Measurements from ENCODE around the gene MORN5.

MORN5 gene

DNA sequence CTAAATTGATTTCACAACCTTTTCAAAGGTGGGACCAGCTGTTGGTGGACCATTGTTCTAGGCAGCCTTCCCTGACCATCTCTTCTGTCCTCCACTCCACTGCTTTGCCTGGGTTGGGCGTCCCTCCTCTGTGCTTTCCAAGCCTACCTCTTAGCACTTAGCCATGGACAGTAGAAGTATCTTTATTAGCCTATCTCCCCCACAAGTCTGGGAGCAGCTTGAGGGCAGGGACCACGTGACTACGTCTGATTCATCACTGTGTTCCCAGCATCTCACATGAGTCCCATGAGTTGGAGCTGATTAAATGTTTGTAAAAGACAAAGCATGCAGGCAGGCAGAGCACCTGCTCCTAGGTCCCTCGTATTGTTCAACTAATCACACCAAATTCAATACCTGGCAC, 20.9 kb downstream of the MORN5 start:
- no peaks in the 10 kb centered on the region for H3K36me3 ChIP-seq (ENCODE audit: insufficient read depth, low read length)
- H3K9me3 ChIP-seq (ENCODE audit: insufficient read depth, low read depth, low read length): no peaks in the 10 kb centered on the region
- H3K4me3 ChIP-seq (ENCODE audit: low read length): no peak overlapping the region
- peaks cover 3% of the 10 kb centered on the region; the same call in 1 of the 2 replicates for H3K4me1 ChIP-seq (ENCODE audit: insufficient read depth, low read length)
- WGBS: 85% methylated on average over 4 of the region's 4 CpGs
- no peak overlapping the region for H3K9ac ChIP-seq (ENCODE audit: low read depth, low read length)
- no peak overlapping the region for H3K27ac ChIP-seq (ENCODE audit: low read depth, low read length)
- no peaks in the 10 kb centered on the region for H3K27me3 ChIP-seq (ENCODE audit: insufficient read depth, low read length)

DNA sequence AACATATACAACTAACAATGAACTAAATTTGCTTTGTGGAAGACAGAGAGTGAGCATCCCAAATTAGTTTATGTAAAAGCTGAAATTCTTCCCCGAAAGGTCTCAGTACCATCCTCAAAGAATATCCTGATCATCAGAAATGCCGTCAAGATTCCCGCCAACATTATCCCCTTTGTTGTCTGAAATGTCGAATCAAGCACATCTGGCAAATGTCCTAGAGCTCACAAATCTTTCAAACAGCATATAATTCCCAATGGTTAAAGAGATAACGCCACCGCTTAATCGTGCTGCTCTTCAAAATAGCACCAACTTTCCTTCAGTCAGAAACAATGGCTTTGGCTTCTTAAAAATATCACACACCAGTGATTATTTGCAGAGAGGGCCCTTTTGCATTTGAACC, 23.8 kb downstream of the MORN5 start:
- Histone ChIP-seq H3K9ac (ENCODE audit: low read depth, low read length) (no peak overlapping the region), H3K4me3 (ENCODE audit: low read length) (no peak overlapping the region), H3K36me3 (ENCODE audit: insufficient read depth, low read length) (no peaks in the 10 kb centered on the region), H3K9me3 (ENCODE audit: insufficient read depth, low read depth, low read length) (no peaks in the 10 kb centered on the region), H3K4me1 (ENCODE audit: insufficient read depth, low read length) (peaks cover 3% of the 10 kb centered on the region; the same call in 1 of the 2 replicates), H3K27ac (ENCODE audit: low read depth, low read length) (no peak overlapping the region), H3K27me3 (ENCODE audit: insufficient read depth, low read length) (no peaks in the 10 kb centered on the region)
- 90% methylated on average over 7 of the region's 7 CpGs for WGBS

DNA sequence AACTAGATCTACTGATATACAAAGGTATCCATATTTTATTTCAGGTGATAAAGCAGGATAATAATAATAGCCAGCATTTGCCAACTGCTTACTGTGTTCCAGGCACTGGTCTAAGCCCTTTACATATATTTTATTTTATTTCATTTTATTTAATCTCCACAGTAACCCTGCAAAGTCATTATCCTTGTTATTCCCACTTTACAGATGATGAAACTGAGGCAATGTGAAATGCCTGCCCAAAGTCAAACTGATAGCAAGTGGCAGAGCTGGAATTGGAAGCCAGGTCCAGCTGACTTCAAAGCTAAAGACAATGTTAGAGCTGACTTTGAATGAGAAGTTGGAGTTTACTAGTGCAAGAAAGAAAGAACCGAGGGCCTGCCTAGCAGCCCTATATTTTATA, 24.8 kb downstream of the MORN5 start:
- H3K4me1 ChIP-seq (ENCODE audit: insufficient read depth, low read length): peaks cover 3% of the 10 kb centered on the region; the same call in 1 of the 2 replicates
- no peaks in the 10 kb centered on the region for H3K27me3 ChIP-seq (ENCODE audit: insufficient read depth, low read length)
- H3K27ac ChIP-seq (ENCODE audit: low read depth, low read length): no peak overlapping the region
- WGBS: no CpG with 5 or more reads among the region's 1 CpG
- no peaks in the 10 kb centered on the region for H3K9me3 ChIP-seq (ENCODE audit: insufficient read depth, low read depth, low read length)
- H3K36me3 ChIP-seq (ENCODE audit: insufficient read depth, low read length): no peaks in the 10 kb centered on the region
- H3K9ac ChIP-seq (ENCODE audit: low read depth, low read length): no peak overlapping the region
- H3K4me3 ChIP-seq (ENCODE audit: low read length): no peak overlapping the region

DNA sequence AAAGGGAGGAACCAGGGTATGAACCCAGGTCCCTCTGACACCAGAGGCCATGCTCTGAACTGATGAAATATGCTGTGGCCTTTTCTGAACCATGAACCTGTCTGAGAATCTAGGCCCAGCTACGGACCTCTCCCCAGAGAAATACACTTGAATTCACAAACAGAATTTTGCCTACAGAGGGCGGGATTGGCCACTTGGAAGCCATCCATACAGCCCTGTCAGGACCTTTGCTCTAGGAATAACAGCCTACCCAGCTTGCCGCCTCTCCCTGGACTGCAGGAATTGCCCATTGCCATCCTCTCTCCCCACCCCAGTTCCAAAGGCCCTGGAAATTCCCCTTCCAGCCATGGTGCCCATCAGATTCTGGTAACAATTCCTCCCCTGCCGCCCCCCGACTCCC, 26.6 kb downstream of the MORN5 start:
- Histone ChIP-seq H3K36me3 (ENCODE audit: insufficient read depth, low read length) (no peaks in the 10 kb centered on the region), H3K4me3 (ENCODE audit: low read length) (no peak overlapping the region), H3K27ac (ENCODE audit: low read depth, low read length) (no peak overlapping the region), H3K27me3 (ENCODE audit: insufficient read depth, low read length) (no peaks in the 10 kb centered on the region), H3K9me3 (ENCODE audit: insufficient read depth, low read depth, low read length) (no peaks in the 10 kb centered on the region), H3K9ac (ENCODE audit: low read depth, low read length) (no peak overlapping the region), H3K4me1 (ENCODE audit: insufficient read depth, low read length) (0 out of 2 replicates have a peak, but pooled peaks cover under 1% of the 10 kb centered on the region)
- WGBS: 77% methylated on average over 5 of the region's 5 CpGs

DNA sequence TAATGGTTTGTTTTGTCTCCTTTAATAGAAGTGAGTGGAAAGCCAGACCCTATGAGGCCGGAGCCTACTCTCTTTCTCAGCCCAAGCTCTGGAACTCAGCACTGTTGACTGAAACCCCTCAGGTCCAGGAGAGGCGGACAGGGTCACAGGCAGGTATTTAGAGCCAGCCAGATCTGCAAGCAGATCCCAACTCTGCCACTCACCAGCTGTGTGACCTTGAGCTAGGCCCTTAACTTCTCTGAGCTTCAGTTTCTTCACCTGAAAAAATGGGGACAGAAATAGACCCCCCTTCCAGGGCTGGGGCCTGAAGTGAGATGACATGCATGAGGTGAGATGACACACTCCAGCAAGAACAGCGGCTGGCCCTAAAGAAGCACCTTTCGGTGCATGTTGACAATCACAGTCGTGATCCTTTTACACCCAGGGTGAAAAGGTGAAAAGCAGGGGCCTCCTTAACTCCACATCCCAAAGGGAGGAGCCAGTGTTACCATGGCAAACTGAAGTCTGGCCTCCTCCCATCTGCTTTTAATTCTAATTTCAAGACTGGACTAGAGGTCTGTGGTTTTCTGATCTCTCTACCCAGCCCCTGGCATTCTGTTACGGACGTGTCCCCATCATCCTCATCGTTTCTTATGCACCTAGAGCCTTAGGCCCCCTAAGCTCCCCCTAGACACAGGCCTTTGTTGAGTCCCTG, 27.2 kb downstream of the MORN5 start:
- 95% methylated on average over 8 of the region's 8 CpGs for WGBS
- no peaks in the 10 kb centered on the region for H3K36me3 ChIP-seq (ENCODE audit: insufficient read depth, low read length)
- H3K4me1 ChIP-seq (ENCODE audit: insufficient read depth, low read length): 0 out of 2 replicates have a peak, but pooled peaks cover 7% of the 10 kb centered on the region
- no peak overlapping the region for H3K9ac ChIP-seq (ENCODE audit: low read depth, low read length)
- no peaks in the 10 kb centered on the region for H3K9me3 ChIP-seq (ENCODE audit: insufficient read depth, low read depth, low read length)
- no peaks in the 10 kb centered on the region for H3K27me3 ChIP-seq (ENCODE audit: insufficient read depth, low read length)
- no peak overlapping the region for H3K27ac ChIP-seq (ENCODE audit: low read depth, low read length)
- no peak overlapping the region for H3K4me3 ChIP-seq (ENCODE audit: low read length)

DNA sequence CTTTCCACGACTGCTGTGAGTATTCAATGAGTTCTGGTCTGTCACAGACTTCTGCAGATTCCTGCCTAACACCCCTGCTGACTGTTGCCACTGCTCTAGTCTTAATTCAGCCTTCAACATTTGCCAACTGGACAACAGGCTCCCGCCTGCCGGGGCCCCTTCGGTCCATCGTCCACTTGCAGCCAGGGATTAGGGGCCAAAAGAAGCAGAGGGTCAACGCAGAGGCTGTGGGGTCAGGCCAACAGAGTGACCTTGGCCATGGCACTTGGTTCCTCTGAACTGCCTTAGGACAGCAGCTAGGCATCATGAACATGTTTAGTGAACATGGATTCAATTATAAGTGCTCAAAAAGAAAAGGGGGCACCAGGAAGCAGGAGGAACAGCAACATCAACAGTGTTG, 28.7 kb downstream of the MORN5 start:
- Histone ChIP-seq H3K9me3 (ENCODE audit: insufficient read depth, low read depth, low read length) (no peaks in the 10 kb centered on the region), H3K4me1 (ENCODE audit: insufficient read depth, low read length) (0 out of 2 replicates have a peak, but pooled peaks cover 7% of the 10 kb centered on the region), H3K27me3 (ENCODE audit: insufficient read depth, low read length) (no peaks in the 10 kb centered on the region), H3K27ac (ENCODE audit: low read depth, low read length) (no peak overlapping the region), H3K36me3 (ENCODE audit: insufficient read depth, low read length) (no peaks in the 10 kb centered on the region), H3K4me3 (ENCODE audit: low read length) (no peak overlapping the region), H3K9ac (ENCODE audit: low read depth, low read length) (no peak overlapping the region)
- WGBS: 89% methylated on average over 6 of the region's 6 CpGs

- WGBS: 95% methylated on average over 12 of the region's 12 CpGs
- no peak overlapping the region for H3K9ac ChIP-seq (ENCODE audit: low read depth, low read length)
These were observed 31.1 kb downstream of the MORN5 start for GRCh38 chr9:122190597-122191381.

DNA sequence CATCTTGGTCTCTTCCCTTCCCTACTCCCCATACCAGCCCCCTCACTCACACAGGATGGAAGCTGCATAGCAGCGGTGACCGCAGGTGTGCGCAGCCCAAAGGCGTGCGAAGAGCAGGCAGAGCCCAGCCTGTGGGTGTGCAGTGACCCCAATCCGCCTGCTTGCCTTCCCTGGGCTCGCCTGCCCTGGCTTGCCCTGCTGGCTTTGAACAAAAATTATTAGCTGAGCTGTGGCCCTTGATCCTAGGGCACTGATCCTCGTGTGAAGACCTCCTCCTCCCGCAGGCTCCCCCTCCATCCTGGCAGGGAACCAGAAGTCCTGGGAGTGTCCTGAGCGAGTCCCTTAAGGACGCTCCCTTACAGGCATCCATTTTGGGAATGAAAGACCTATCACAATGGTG, 31.9 kb downstream of the MORN5 start:
- 87% methylated on average over 11 of the region's 11 CpGs for WGBS
- Histone ChIP-seq H3K9me3 (ENCODE audit: insufficient read depth, low read depth, low read length) (no peaks in the 10 kb centered on the region), H3K4me1 (ENCODE audit: insufficient read depth, low read length) (0 out of 2 replicates have a peak, but pooled peaks cover 7% of the 10 kb centered on the region), H3K27ac (ENCODE audit: low read depth, low read length) (no peak overlapping the region), H3K4me3 (ENCODE audit: low read length) (no peak overlapping the region), H3K36me3 (ENCODE audit: insufficient read depth, low read length) (no peaks in the 10 kb centered on the region), H3K27me3 (ENCODE audit: insufficient read depth, low read length) (no peaks in the 10 kb centered on the region), H3K9ac (ENCODE audit: low read depth, low read length) (no peak overlapping the region)

More at GRCh38 chr9:122190597-122191381, 31.1 kb downstream of the MORN5 start:
- H3K9me3 ChIP-seq (ENCODE audit: insufficient read depth, low read depth, low read length): no peaks in the 10 kb centered on the region
- no peaks in the 10 kb centered on the region for H3K36me3 ChIP-seq (ENCODE audit: insufficient read depth, low read length)
- 0 out of 2 replicates have a peak, but pooled peaks cover 7% of the 10 kb centered on the region for H3K4me1 ChIP-seq (ENCODE audit: insufficient read depth, low read length)
- no peaks in the 10 kb centered on the region for H3K27me3 ChIP-seq (ENCODE audit: insufficient read depth, low read length)
- H3K4me3 ChIP-seq (ENCODE audit: low read length): no peak overlapping the region
- no peak overlapping the region for H3K27ac ChIP-seq (ENCODE audit: low read depth, low read length)

DNA sequence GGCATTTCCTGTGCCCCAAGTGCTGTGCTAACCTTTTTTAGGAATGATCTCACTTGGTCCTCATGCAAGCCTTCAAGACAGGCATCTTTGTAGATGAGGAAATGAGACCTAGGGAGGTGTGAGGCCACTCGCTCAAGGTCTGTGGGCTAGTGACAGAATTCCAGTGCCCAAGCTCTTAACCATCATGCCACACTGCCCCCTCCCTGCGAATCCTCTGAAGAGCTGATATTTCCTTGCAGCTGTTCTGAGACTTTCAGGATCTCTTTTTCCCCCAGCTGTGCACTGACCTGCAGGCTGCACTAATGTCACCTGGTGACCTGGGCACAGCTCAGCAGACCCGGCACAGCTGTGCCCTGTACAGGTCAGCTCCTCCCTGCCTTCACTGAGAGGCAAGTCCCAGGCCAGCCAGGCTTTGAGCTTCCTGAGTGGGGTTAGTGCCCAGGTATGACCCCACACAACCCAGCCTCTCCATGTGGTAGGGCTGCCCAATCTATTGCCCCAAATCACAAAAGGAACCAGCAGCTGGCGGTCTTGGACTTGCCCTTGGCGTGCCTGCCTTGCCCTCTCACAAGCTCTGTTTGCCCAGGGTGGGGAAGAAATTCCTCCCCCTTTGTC, 32.7 kb downstream of the MORN5 start:
- WGBS: 90% methylated on average over 5 of the region's 5 CpGs
- H3K27ac ChIP-seq (ENCODE audit: low read depth, low read length): no peak overlapping the region
- no peaks in the 10 kb centered on the region for H3K36me3 ChIP-seq (ENCODE audit: insufficient read depth, low read length)
- no peaks in the 10 kb centered on the region for H3K27me3 ChIP-seq (ENCODE audit: insufficient read depth, low read length)
- H3K4me3 ChIP-seq (ENCODE audit: low read length): no peak overlapping the region
- no peaks in the 10 kb centered on the region for H3K9me3 ChIP-seq (ENCODE audit: insufficient read depth, low read depth, low read length)
- no peak overlapping the region for H3K9ac ChIP-seq (ENCODE audit: low read depth, low read length)
- H3K4me1 ChIP-seq (ENCODE audit: insufficient read depth, low read length): 0 out of 2 replicates have a peak, but pooled peaks cover 9% of the 10 kb centered on the region

- no peak overlapping the region for H3K4me3 ChIP-seq (ENCODE audit: low read length)
- no peaks in the 10 kb centered on the region for H3K27me3 ChIP-seq (ENCODE audit: insufficient read depth, low read length)
- no peaks in the 10 kb centered on the region for H3K36me3 ChIP-seq (ENCODE audit: insufficient read depth, low read length)
- 88% methylated on average over 15 of the region's 16 CpGs for WGBS
- H3K27ac ChIP-seq (ENCODE audit: low read depth, low read length): no peak overlapping the region
- H3K9ac ChIP-seq (ENCODE audit: low read depth, low read length): no peak overlapping the region
- no peaks in the 10 kb centered on the region for H3K9me3 ChIP-seq (ENCODE audit: insufficient read depth, low read depth, low read length)
- H3K4me1 ChIP-seq (ENCODE audit: insufficient read depth, low read length): peaks cover 15% of the 10 kb centered on the region; the same call in 1 of the 2 replicates
These were observed 33.3 kb downstream of the MORN5 start for GRCh38 chr9:122192914-122193525.

- no peak overlapping the region for H3K4me3 ChIP-seq (ENCODE audit: low read length)
- no peaks in the 10 kb centered on the region for H3K9me3 ChIP-seq (ENCODE audit: insufficient read depth, low read depth, low read length)
- 79% methylated on average over 6 of the region's 6 CpGs for WGBS
- H3K27ac ChIP-seq (ENCODE audit: low read depth, low read length): no peak overlapping the region
- no peaks in the 10 kb centered on the region for H3K27me3 ChIP-seq (ENCODE audit: insufficient read depth, low read length)
- no peaks in the 10 kb centered on the region for H3K36me3 ChIP-seq (ENCODE audit: insufficient read depth, low read length)
- H3K4me1 ChIP-seq (ENCODE audit: insufficient read depth, low read length): peaks cover 15% of the 10 kb centered on the region; the same call in 1 of the 2 replicates
- H3K9ac ChIP-seq (ENCODE audit: low read depth, low read length): no peak overlapping the region
These were observed 33.9 kb downstream of the MORN5 start for GRCh38 chr9:122193651-122194050.

Measured in HUES64 (cell line).